ENCODE measurements around the gene DNMT3A.

DNA sequence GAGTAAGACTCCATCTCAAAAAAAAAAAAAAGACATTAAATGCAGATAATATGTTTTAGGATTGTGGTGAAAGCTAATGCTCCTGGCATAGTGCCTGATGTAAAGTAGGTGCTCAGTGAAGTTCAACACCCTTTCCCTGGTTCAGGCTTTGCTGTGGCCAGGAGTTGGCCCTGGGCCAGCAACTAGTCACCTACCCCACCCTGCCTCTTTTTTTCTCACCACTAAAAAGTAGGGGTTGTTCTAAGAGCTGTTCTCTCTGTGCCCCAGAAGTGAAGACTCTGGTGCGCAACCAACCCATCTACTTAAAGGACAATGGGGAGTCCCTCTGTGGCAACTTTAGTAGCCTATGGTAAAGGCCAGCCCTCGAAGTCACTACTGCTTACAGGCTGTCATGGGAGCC, 75.9 kb downstream of the DNMT3A start:
- TF ChIP-seq, protein P1, sequence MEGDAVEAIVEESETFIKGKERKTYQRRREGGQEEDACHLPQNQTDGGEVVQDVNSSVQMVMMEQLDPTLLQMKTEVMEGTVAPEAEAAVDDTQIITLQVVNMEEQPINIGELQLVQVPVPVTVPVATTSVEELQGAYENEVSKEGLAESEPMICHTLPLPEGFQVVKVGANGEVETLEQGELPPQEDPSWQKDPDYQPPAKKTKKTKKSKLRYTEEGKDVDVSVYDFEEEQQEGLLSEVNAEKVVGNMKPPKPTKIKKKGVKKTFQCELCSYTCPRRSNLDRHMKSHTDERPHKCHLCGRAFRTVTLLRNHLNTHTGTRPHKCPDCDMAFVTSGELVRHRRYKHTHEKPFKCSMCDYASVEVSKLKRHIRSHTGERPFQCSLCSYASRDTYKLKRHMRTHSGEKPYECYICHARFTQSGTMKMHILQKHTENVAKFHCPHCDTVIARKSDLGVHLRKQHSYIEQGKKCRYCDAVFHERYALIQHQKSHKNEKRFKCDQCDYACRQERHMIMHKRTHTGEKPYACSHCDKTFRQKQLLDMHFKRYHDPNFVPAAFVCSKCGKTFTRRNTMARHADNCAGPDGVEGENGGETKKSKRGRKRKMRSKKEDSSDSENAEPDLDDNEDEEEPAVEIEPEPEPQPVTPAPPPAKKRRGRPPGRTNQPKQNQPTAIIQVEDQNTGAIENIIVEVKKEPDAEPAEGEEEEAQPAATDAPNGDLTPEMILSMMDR (IDR thresholded peaks at IDR 0.05) = no peak
- no peak for TF ChIP-seq EP300 (IDR thresholded peaks at IDR 0.05)

Measured in stomach (tissue), 4 donors.